Stimulated activated CD8-positive, alpha-beta memory T cell treated with anti-CD3 and anti-CD28 coated beads, Interleukin-7, amount 100 ng/mL, for 4 hours (primary cell): Measurements from ENCODE around the gene UBE2E2.
A peak's percentile ranks its signal among the peaks of the same experiment; 100 is the strongest.
"Not testable (repeated sequence)": the region's sequence is repeated elsewhere in the genome, so short reads cannot be mapped to it uniquely, and the experiment has no call there.

ENCODE experiments used
- DNase-seq, 2 donors: peaks; one replicate each; pipeline ENCODE4 v3.0.0-alpha.2; 2020; ENCODE audit warnings: low read depth in 2 of 2

UBE2E2 gene

GRCh38 chr3:23202921-23203707 lies at the start of gene UBE2E2:
Gene UBE2E2 (plus strand): TSS chr3:23203327.
- DNase-seq: peak; percentile 6 to 53

DNA sequence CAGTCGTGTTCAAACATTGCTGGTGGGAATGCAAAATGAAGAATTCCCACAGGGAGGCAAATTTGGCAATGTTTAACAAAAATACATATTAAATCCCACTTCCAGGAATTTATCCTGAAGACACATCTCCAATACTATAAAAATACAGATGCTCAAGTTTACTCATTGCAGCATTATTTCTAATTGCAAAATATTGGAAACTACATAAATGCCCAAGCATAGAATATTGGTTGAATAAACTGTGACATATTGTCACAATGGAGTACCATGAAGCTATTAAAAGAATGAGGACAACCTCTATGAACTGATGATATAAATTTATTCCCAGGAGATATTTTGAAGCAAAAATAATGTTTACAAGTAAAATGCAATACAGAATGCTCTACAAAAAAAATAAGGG lies 49.7 kb upstream of the UBE2E2 start:
- DNase-seq: no peak

- no peak for DNase-seq
Measured at GRCh38 chr3:23157331-23157730, 45.8 kb upstream of the UBE2E2 start.

DNA sequence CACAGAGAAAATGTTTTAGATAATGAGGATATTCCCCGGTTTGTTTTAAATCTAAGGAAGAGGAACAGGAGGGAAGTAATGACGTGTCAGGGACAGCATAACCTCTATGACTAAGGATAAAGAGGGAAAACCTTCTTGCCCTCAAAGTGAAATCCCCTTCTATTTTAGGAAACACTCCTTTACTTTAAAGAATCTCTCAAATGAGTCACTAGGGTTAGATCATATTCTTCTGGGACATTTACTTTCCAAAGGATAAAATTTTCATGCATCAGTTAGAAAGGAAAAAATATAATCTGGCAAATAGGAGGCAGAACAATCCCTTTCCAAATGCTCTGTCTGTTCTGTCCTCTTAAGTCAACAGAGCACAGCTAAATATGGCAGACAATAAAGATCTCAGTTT lies 43.2 kb upstream of the UBE2E2 start:
- no peak for DNase-seq

DNA sequence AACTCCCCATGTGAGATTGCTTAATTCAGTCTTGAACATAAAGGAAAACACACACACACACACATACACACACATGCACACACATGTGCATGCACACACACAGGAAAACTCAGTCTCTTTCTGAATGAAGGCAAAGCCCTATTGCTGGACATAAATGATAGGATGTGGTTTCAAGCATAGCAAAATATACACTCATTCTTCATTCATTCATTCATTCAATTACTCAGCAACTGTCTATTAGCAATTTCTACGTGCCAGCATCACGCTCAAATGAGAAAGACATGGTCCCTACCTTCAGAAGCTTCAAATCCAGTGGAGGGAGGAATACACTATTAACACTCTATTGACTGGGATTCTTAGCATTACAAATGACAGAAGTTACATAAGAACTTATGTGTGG lies 41.8 kb upstream of the UBE2E2 start:
- no peak for DNase-seq

DNA sequence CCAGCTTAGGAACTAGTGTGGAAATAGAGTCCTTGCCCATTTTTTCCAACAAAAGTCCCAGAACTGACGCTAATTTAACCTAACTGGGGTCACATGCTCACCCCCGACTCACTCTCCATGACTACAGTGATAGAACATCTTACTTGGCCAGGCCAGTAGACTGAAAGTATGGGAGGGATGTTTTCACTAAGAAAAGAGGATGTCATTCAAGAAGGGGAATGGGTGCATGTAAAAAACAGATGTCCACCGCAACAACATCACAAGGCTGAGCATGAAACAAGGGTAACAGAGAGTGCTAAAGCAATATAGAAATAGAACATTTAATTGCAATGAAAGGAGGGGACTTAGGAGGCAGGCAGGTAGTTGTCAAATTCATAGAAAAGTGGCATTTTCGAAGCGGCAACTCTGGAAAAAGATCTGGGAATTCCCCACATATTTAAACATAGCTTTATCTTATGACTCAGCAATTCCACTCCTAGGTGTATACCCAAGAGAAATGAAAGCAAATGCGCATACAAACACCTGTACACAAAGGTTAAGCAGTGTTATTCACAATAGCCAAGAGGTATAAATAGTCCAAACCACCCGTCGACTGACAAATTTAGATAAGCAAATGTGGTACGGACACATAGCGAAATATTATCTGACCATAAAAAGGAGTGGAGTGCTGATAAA lies 41.1 kb upstream of the UBE2E2 start:
- DNase-seq: no peak

- no peak for DNase-seq
Measured at GRCh38 chr3:23162934-23163333, 40.2 kb upstream of the UBE2E2 start.

- no peak for DNase-seq
Measured at GRCh38 chr3:23164746-23165145, 38.4 kb upstream of the UBE2E2 start.

- no peak for DNase-seq
Measured at GRCh38 chr3:23165571-23165970, 37.6 kb upstream of the UBE2E2 start.

DNA sequence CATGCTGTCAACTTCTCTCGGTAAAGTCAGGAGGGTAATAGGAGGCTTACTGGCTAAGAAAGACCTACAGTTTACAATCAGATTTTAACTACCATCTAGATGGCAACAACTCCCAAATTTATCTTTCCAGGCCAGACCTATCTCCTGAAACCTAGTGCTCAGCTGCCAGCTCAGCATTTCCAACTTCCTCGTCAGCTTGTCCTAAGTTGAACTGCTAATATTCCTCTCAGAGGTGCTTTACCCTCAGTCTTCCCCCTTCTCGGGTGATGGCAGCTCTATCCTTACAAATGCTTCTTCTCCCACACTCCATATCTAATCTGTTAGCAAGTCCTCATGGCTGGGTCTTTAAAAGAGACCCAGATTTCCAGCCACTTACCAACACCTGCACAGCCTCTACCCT lies 36.9 kb upstream of the UBE2E2 start:
- DNase-seq: no peak

DNA sequence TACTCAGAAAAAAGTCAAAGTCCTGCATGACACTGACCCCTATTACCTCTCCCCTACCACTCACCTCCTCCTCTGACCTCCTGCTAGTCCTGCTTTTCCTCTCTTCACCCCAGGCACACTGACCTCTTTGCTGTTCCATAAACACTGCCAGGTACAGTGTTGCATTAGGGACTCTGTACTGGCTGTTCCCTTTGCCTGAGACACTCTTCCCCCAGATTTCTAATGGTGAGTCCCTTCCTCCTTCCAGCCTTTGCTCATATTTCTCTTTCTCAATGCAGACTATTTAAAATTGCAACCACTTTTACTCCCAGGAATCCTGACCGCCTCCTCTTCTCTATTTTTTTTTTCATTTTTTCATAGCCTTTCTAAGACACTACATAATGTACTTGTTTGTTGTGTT lies 36.3 kb upstream of the UBE2E2 start:
- no peak for DNase-seq

DNA sequence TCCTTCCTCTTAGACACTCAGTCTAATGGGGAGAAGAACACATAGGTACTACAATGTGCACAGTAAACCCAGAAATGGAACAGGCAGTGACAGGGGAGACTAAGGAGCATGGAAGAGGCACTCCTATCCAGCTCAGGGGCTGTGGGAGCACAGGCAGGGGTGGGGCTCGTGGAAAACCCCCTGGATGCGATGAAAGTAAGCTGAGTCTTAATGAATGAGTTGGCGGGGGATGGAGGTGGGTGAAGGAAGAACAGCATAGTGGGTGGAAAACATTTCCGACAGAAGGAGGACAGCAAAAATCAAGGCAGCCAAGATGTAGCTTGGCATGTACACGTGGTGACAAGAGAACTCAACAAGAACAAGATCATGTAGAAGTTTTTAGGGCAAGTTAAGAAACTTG lies 33.6 kb upstream of the UBE2E2 start:
- no peak for DNase-seq

DNA sequence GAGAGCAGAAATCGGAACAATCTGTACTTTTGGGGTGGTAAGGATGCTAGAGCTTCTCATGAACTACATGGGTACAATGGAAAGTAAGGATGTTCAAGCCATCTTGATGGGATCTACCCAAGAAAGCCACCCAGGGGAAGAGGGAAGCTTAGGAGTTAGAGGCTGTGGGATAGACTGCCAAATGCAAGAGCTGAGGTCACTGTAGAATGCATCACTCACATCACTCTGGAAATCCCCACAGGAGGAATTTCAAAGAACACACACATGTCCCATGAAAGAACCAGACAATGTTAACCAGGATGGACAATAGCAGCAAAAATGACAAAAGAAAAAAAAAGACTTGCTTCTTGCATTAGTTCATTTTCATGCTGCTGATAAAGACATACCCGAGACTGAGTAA lies 32.8 kb upstream of the UBE2E2 start:
- no peak for DNase-seq

- DNase-seq: no peak
Measured at GRCh38 chr3:23172059-23172458, 31.1 kb upstream of the UBE2E2 start.

GRCh38 chr3:23174426-23175039 lies 28.6 kb upstream of the UBE2E2 start:
- DNase-seq: no peak

- no peak for DNase-seq
Measured at GRCh38 chr3:23175341-23176083, 27.6 kb upstream of the UBE2E2 start.

DNA sequence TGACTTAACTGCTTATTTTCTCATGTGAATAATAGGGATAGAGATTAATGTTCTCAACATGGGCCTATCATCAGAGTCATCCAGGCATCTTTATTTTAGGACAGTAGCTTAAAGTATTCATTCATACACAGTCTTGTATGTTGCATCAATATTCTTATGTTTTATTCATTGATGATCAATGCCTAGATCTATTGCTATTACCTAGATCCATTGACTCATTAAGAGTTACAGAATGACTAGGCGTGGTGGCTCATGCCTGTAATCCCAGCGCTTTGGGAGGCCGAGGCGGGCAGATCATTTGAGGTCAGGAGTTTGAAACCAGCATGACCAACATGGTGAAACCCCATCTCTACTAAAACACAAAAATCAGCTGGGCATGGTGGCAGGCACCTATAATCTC lies 26.3 kb upstream of the UBE2E2 start:
- not testable (repeated sequence) for DNase-seq

- DNase-seq: no peak
Measured at GRCh38 chr3:23182996-23183513, 20.1 kb upstream of the UBE2E2 start.

- no peak for DNase-seq
Measured at GRCh38 chr3:23183731-23184130, 19.4 kb upstream of the UBE2E2 start.

DNA sequence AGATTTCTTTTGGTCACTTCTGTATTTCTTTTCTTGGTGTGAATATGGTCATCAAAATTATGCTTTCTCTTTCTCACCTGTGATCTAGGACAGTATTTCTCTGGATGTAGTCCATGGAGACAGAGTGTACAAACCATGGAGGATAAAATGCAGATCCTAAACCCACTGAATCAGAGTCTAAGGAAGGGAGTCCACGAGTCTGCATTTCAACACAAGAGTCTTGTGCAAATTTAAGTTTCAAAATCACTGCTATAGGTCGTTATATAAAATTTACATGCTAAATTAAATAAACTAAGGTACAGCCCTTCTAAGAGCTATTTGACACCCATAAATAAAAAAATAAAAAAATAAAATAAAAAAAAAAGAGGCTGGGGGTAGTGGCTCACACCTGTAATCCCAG lies 17.3 kb upstream of the UBE2E2 start:
- DNase-seq: no peak

GRCh38 chr3:23189187-23189586 lies 13.9 kb upstream of the UBE2E2 start:
- DNase-seq: no peak

DNA sequence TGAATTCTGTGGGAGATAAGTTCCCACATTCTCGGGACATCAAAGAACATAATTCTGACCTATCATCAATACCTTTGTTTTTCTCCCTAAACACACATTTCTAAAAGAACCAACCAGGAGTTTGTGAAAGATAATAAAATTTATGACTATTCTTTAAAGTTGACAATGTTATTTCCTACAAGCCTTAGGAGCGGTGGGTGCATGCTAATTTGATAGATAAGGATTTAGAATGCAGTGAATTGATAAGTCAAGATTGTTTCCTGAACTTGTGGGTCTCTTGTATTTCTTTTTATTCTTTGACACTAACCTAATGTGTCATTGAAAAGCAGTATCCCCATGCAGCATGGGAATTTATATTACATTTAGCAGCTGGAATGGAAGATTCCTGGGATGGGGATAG lies 10.3 kb upstream of the UBE2E2 start:
- DNase-seq: no peak
